NCI-H446 (cell line): ENCODE data around the gene YJU2.
"Not testable (repeated sequence)": the region's sequence is repeated elsewhere in the genome, so short reads cannot be mapped to it uniquely, and the experiment has no call there.

Source experiments
- DNase-seq, 2 experiments: peaks; one replicate each; lab custom pipeline; 2025; lab: John Stamatoyannopoulos, UW

Gene YJU2

DNA sequence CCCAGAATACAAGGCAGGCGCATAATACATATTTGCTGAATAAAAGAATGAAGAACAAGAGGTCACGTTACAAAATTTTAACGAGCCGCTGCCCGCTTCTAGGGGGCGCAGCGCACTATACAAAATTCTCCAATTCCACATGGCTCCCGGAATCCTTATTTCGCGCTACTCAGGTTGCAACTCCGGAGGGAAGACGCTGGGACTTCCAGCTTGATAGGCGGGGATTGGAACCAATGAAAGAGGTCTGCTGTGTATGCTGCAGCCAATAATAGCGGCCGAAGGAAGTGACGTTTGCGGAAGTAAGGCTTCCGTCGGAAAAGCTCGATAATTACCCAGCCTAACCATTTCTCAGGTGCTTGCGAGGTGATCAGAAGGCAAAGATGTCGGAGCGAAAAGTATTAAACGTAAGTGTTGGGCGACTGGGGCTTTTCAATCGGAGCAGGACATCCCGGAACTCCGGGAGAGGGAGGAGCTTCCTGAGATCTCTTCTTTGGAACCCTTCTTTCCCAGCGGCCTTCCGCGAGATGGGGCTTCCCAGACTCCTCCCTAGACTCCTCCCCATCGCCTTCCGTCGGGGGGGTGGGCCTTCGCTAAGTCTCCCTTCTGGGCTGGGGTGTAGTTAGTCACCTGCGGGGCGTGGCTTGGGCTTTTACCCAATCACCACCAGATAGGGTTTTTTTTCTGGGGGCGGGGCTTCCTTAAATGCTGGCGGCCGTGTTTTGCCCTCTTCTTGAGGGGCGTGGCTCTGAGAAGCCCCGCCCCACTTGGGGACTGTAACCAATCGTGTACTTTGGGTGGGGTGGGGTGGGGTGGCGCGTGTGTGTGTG is at the start of gene YJU2:
Gene YJU2 (plus strand): TSS at position 314 of the 827 bp plus-strand sequence. CDS start 67 bp downstream, at position 381.
- peak; percentile 99 to 100 for DNase-seq

GRCh38 chr19:4197228-4197624 is 49.7 kb upstream of the YJU2 start:
- DNase-seq: no peak

DNA sequence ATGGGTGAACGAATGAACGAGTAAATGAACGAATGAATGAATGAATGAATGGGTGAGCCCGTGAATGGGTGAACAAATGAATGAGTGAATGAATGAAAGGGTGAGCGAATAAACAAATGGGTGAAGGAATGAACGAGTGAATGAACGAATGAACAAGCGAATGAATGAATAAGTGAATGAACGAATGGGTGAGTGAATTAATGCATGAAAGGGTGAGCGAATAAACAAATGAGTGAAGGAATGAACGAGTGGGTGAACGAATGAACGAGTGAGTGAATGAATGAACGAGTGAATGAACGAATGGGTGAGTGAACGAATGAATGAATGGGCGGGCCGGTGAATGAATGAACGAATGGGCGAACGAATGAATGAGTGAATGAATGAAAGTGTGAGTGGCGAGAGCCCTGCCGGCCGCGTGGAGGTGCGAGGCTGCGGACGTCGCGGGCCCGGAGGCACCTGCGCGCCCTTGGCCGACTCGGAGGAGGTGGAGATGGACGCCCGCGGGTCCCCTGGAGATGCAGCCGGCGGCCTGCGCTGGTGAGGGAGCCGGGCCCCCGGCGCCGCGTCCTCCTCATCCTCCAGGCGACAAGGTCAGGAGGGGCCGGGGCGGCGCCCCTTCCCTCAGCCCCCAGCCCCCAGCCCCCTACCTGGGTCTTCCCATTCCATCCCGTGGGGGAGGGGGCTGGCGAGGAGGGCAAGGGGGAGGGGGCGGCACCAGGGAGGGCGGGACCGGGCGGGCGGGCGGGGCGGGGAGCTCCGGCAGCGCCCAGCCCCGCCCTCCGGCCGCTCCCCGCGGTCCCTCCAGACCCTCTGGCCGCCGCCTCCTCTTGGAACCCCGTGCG is 49.0 kb upstream of the YJU2 start:
- DNase-seq: no peak

DNA sequence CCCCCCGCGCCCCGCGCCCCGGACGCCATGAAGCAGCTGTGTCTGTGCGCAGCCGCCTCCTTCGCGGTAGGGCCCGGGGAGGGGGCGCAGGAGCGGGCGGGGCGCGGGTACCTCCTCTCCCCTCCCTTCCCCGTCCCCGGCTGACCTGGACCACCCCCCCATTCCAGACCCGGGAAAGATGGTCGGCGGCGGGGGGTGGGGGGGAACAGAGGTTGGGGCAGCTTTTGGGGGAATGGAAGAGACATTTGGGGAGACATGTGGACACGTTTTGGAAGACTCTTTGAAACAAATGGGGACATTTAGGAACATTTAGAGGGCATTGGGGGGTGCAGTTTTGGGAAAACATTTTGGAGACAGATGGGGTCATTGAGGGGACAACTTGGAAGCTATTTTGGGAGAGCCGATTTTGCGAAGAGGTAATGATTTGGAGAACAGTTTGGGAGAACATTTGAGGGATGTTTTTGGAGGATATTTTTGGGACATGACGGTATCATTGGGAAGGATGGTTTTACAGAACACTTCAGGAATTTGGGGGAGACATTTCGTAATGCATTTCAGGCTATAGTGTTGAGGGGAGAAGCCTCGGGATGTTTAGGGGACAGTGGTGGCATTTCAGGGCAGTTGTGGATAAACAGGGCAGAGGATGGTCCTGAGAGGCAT is 48.3 kb upstream of the YJU2 start:
- no peak for DNase-seq

GRCh38 chr19:4199699-4200293 is 47.1 kb upstream of the YJU2 start:
- no peak for DNase-seq

DNA sequence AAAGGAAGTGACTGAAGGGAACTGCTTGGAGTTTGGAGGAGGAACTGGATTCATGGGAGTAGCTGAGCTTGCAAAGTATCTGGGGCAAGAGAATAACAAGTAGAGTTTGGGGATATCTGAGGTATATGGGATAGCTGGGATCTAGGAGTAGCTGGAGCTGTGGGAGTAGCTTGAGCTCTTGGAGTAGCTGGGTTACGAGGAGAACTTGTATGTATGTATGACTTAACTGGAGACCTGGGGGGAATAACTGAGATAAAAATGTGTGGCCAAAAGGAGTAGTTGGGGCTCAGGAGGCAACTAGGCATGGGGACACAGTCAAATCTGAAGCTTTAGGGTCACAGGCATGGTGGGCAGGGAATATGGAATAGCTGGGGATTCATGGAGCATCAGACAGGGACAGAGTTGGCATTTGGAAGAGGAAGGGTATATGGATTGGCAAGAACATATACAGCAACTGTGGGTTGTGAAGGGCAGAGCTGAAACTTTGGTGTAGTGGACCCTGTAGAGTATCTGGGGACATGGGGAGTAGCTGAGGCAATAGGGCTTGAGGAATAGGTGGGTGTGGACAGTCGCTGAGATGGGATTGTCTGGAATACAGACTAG is 45.8 kb upstream of the YJU2 start:
- no peak for DNase-seq

DNA sequence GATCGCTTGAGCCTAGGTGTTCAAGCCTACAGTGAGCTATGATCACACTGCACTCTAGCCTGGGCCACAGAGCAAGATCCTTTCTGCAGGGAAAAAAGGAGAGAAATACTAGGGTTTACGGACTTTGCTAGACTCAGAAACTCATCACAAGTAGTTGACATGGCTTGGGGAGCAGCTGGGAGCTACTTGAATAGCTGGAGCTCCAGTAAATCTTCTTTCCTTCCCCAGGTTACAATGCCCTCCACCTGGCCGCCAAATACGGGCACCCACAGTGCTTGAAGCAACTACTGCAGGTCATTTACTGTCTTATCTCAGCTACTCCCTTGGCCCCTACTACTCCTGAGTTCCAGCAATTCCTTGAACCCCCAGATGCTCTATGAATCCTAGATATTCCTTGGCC is 45.1 kb upstream of the YJU2 start:
- no peak for DNase-seq

- peak in 1 of 2 experiments; percentile 27 for DNase-seq
These were observed 39.9 kb upstream of the YJU2 start for GRCh38 chr19:4206818-4207484.

GRCh38 chr19:4208385-4209094 is 38.3 kb upstream of the YJU2 start:
- peak in 1 of 2 experiments; percentile 38 for DNase-seq

- DNase-seq: no peak
These were observed 36.6 kb upstream of the YJU2 start for GRCh38 chr19:4210166-4210731.

DNA sequence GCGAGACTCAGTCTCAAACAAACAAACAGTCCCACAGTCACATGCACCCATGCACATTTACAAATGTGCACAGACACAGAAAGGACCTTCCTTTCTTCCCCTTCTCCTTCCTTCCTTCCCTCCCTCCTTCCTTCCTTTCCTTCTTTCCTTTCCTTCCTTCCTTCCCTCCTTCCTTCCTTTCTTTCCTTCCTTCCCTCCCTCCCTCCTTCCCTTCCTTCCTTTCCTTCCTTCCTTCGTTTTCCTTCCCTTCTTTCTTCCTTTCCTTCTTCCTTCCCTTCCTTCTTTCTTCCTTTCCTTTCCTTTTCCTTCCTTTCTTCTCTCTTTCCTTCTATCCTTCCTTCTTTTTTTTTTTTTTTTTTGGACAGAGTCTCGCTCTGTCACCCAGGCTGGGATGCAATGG is 33.8 kb upstream of the YJU2 start:
- no peak for DNase-seq

GRCh38 chr19:4215807-4216206 is 31.1 kb upstream of the YJU2 start:
- no peak for DNase-seq

- DNase-seq: no peak
These were observed 30.0 kb upstream of the YJU2 start for GRCh38 chr19:4216846-4217245.

DNA sequence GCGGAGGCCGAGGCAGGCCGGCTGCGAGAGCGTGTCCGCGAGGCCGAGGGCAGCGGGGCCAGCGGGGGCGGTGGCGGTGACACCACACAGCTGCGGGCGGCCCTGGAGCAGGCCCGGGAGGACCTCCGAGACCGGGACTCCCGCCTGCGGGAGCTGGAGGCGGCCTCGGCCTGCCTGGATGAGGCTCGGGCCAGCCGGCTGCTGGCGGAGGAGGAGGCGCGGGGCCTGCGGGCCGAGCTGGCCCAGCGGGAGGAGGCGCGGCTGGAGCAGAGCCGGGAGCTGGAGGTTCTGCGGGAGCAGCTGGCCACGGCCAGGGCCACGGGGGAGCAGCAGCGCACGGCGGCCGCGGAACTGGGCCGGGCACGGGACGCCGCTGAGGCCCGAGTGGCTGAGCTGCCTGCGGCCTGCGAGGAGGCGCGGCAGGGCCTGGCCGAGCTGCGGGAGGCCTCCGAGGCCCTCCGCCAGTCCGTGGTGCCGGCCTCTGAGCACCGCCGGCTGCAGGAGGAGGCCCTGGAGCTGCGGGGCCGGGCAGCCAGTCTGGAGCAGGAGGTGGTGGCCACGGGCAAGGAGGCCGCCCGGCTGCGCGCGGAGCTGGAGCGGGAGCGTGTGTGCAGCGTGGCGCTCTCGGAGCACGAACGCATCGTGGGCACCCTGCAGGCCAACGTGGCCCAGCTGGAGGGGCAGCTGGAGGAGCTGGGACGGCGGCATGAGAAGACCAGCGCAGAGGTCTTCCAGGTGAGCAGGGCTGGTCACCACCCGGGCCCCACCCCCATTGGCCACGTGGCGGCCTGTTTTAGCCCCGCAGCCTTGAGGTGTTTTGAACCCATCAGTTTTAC is 29.2 kb upstream of the YJU2 start:
- DNase-seq: no peak

DNA sequence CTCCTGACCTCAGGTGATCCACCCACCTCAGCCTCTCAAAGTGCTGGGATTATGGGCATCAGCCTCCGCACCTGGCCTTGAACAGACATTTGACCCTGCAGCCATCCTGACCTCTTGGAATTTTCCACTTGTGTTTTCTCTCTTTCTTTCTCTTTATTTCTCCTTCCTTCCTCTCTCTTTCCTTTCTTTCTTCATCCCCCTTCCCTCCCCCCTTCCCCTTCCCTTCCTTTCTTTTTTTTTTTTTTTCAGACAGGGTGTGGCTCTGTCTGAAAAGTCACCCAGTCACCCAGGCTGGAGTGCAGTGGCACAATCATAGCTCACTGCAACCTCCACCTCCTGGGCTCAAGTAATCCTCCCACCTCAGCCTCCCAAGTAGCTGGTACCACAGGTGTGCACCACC is 28.4 kb upstream of the YJU2 start:
- not testable (repeated sequence) for DNase-seq

GRCh38 chr19:4220188-4220587 is 26.7 kb upstream of the YJU2 start:
- DNase-seq: no peak

GRCh38 chr19:4224470-4224869 is 22.4 kb upstream of the YJU2 start:
- DNase-seq: no peak

GRCh38 chr19:4225885-4226284 is 21.0 kb upstream of the YJU2 start:
- no peak for DNase-seq

DNA sequence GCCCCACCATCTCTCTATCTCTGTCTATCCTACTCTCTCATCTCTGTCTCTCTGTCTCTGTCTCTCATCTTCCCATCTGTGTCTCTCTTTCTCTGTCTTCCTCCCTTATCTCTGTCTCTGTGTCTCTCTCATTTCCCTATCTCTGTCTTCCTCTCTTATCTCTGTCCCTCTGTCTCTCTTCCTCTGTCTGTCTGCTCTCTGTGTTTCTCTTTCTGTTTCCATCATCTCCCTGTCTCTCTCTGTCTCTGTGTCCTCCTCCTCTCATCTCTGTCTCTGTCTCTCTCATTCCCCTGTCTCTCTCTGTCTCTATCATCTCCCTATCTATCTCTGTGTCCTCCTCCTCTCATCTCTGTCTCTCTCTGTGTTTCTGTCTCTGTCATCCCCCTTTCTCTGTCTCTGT is 19.1 kb upstream of the YJU2 start:
- DNase-seq: no peak
